Measurements from ENCODE around the gene STAT5B.

- TF ChIP-seq CTCF (IDR thresholded peaks at IDR 0.05) (no peak), POLR2A (IDR thresholded peaks at IDR 0.05) (no peak)
Measured at GRCh38 chr17:42233156-42233555, 43.0 kb downstream of the STAT5B start.
